Measurements from ENCODE around the gene CENPS.

Gene CENPS

DNA sequence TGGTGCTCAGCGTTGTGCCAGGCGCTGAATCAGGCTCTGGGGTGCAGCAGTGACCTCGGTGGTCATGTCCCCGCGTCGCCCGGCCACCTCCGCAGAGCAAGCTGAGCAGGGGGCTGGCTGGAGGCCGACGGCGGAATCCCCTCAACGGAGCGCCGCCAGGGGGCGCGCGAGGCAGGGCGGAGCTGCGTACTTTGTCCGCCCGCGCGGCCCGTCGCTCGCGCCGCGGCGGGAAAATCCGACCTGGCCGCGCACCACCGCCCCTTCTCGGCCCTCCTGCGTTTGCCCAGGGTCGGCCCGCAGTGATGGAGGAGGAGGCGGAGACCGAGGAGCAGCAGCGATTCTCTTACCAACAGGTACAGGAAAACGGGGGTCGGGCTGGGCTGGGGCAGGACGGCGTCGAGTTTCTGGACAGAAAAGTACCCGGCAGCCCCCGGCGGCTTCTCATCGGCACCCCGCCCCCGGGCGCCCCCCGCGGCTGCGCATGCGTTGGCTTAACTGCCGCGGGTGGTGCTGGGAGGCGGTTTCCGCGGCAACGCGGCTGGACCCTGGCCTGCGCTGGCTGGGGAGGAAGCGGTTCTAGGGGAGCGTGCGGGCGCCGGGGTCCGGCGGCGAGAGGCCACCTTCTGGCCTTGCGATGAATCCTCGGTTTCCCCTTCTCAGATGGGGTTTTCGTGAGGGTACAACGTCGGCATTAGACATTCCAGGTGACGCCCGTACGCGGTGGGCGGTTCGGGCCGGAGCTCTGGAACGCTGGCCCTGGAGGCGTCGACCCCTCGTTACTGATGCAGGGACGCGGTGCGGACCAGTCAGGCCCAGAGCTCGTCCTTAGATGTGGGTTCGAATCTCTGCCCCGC is at the start of gene CENPS:
Gene CENPS, plus strand, starts transcription at position 218 of the 854 bp plus-strand sequence. Its CDS starts 85 bp downstream, at position 303.
- H3K27ac ChIP-seq, result peak within 1 kb of the TSS; percentile 95
- DNase-seq, result peak; percentile 85
- peak within 1 kb of the TSS; percentile 78 for H3K4me3 ChIP-seq (ENCODE audit: low read depth, low read length)
- TF ChIP-seq, protein P1, sequence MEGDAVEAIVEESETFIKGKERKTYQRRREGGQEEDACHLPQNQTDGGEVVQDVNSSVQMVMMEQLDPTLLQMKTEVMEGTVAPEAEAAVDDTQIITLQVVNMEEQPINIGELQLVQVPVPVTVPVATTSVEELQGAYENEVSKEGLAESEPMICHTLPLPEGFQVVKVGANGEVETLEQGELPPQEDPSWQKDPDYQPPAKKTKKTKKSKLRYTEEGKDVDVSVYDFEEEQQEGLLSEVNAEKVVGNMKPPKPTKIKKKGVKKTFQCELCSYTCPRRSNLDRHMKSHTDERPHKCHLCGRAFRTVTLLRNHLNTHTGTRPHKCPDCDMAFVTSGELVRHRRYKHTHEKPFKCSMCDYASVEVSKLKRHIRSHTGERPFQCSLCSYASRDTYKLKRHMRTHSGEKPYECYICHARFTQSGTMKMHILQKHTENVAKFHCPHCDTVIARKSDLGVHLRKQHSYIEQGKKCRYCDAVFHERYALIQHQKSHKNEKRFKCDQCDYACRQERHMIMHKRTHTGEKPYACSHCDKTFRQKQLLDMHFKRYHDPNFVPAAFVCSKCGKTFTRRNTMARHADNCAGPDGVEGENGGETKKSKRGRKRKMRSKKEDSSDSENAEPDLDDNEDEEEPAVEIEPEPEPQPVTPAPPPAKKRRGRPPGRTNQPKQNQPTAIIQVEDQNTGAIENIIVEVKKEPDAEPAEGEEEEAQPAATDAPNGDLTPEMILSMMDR (IDR thresholded peaks at IDR 0.05; ENCODE audit: low read depth, low read length), result peak; percentile 97
- H3K9me3 ChIP-seq (ENCODE audit: severe bottlenecking), result no peaks in the 10 kb centered on the region
- H3K27me3 ChIP-seq (ENCODE audit: insufficient read depth, low read depth, severe bottlenecking), result no peaks in the 10 kb centered on the region
- peaks cover 12% of the 10 kb centered on the region for H3K36me3 ChIP-seq

- peaks cover 67% of the 10 kb centered on the region for H3K36me3 ChIP-seq
- TF ChIP-seq, protein P1 (IDR thresholded peaks at IDR 0.05; ENCODE audit: low read depth, low read length), result no peak
- no peak overlapping the region for H3K4me3 ChIP-seq (ENCODE audit: low read depth, low read length)
- no peaks in the 10 kb centered on the region for H3K9me3 ChIP-seq (ENCODE audit: severe bottlenecking)
- no peaks in the 10 kb centered on the region for H3K27me3 ChIP-seq (ENCODE audit: insufficient read depth, low read depth, severe bottlenecking)
- no peak overlapping the region for H3K27ac ChIP-seq
- DNase-seq, result no peak
These were observed 49.5 kb upstream of the CENPS start for GRCh38 chr1:10380594-10381275.

GRCh38 chr1:10383630-10384029 is 46.6 kb upstream of the CENPS start:
- TF ChIP-seq, protein P1 (IDR thresholded peaks at IDR 0.05; ENCODE audit: low read depth, low read length), result no peak
- Histone ChIP-seq H3K27ac (no peak overlapping the region), H3K4me3 (ENCODE audit: low read depth, low read length) (no peak overlapping the region), H3K27me3 (ENCODE audit: insufficient read depth, low read depth, severe bottlenecking) (no peaks in the 10 kb centered on the region), H3K9me3 (ENCODE audit: severe bottlenecking) (no peaks in the 10 kb centered on the region), H3K36me3 (peaks cover 42% of the 10 kb centered on the region)
- no peak for DNase-seq

DNA sequence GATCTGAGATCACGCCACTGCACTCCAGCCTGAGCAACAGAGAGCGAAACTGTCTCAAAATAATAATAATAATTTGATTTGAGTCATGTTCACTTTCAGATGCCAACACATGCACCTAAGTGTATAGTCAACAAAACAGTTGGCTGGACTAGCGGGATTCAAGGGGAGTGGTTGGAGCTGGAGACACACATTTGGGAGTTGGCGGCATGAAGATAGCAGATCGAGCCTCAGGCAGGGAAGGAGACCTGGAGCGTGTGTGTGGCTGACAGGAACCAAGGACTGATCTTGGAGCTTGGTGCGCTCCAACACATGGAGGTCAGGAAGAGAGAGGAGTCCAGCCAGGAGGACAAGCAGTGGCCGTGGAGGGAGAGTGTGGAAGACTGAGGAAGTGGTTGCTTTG is 46.0 kb upstream of the CENPS start:
- Histone ChIP-seq H3K27me3 (ENCODE audit: insufficient read depth, low read depth, severe bottlenecking) (no peaks in the 10 kb centered on the region), H3K4me3 (ENCODE audit: low read depth, low read length) (no peak overlapping the region), H3K27ac (no peak overlapping the region), H3K9me3 (ENCODE audit: severe bottlenecking) (no peaks in the 10 kb centered on the region), H3K36me3 (peaks cover 37% of the 10 kb centered on the region)
- no peak for DNase-seq
- TF ChIP-seq, protein P1 (IDR thresholded peaks at IDR 0.05; ENCODE audit: low read depth, low read length), result no peak

- no peak overlapping the region for H3K27ac ChIP-seq
- no peaks in the 10 kb centered on the region for H3K27me3 ChIP-seq (ENCODE audit: insufficient read depth, low read depth, severe bottlenecking)
- TF ChIP-seq, protein P1 (IDR thresholded peaks at IDR 0.05; ENCODE audit: low read depth, low read length), result no peak
- no peak overlapping the region for H3K4me3 ChIP-seq (ENCODE audit: low read depth, low read length)
- no peaks in the 10 kb centered on the region for H3K9me3 ChIP-seq (ENCODE audit: severe bottlenecking)
- DNase-seq, result no peak
- H3K36me3 ChIP-seq, result peaks cover 17% of the 10 kb centered on the region
These were observed 43.2 kb upstream of the CENPS start for GRCh38 chr1:10386761-10387676.

All from WERI-Rb-1 (cell line).